ENCODE data around the gene INS. TPM values are rescaled to one million over a fixed set of nuclear protein-coding genes. Genes with fewer than 3 reads are reported as not detected.

The INS gene
- total RNA-seq, 2 donors from 2014 or later, result not detected

DNA sequence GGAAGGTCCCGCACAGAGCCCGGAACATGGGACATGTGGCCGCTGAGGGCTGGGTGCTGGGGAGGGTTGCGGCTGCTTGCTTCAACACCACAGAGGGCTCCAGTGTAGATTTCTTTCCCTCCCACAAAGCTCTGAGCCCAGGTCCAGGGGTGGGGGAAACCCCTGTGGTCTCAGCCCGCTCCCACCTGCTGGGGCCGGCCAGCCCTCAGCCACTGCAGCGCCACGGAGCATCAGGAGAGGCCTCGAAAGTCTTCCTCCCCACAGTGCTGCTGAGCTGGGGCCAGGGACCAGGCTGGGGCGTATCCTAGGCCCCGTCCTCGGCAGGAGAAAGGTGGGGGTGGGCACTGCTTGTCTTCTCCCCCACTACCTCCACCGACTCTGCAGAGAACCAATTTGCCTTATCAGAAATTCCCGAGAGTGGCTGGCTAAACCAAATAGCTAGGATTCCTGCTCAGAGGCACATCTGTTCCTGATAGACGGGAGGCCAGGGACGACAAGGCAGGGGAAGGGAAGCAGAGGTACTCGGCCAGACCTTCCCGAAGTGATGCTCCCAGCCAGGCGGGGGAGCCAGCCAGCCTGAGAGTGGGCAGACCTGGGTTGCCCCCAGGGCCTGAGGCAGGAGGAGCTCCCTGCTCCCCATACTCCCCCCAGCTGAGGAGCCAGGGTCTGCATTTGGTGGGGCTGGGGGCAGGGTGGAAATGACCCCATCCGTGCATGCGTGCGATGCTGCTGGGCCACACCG, 40.5 kb downstream of the INS start:
- H3K4me3 Mint-ChIP-seq, result no peak overlapping the region

GRCh38 chr11:2118677-2119076, 42.3 kb downstream of the INS start:
- H3K4me1 Mint-ChIP-seq, result no peaks in the 10 kb centered on the region
- ATAC-seq, result no peak
- peaks cover 21% of the 10 kb centered on the region for H3K27me3 Mint-ChIP-seq
- no peak for DNase-seq
- no peaks in the 10 kb centered on the region for H3K9me3 ChIP-seq (ENCODE audit: control insufficient read depth, low read length, poor library complexity, severe bottlenecking)
- no peak overlapping the region for H3K27ac Mint-ChIP-seq
- no peak overlapping the region for H3K4me3 Mint-ChIP-seq
- H3K36me3 Mint-ChIP-seq (ENCODE audit: low read depth), result peaks cover 8% of the 10 kb centered on the region

More for the DNA sequence above, 40.5 kb downstream of the INS start:
- Mint-ChIP-seq H3K27me3 (peaks cover 14% of the 10 kb centered on the region), H3K36me3 (ENCODE audit: low read depth) (peaks cover 4% of the 10 kb centered on the region), H3K4me1 (no peaks in the 10 kb centered on the region), H3K27ac (no peak overlapping the region)
- H3K9me3 ChIP-seq (ENCODE audit: control insufficient read depth, low read length, poor library complexity, severe bottlenecking), result no peaks in the 10 kb centered on the region
- ATAC-seq (no peak), DNase-seq (no peak)

- DNase-seq (no peak), ATAC-seq (no peak)
- Mint-ChIP-seq H3K27ac (no peak overlapping the region), H3K27me3 (peaks cover 21% of the 10 kb centered on the region), H3K4me1 (no peaks in the 10 kb centered on the region), H3K4me3 (no peak overlapping the region), H3K36me3 (ENCODE audit: low read depth) (peaks cover 8% of the 10 kb centered on the region)
- H3K9me3 ChIP-seq (ENCODE audit: control insufficient read depth, low read length, poor library complexity, severe bottlenecking), result no peaks in the 10 kb centered on the region
Observed at GRCh38 chr11:2116680-2117079, 44.3 kb downstream of the INS start.

DNA sequence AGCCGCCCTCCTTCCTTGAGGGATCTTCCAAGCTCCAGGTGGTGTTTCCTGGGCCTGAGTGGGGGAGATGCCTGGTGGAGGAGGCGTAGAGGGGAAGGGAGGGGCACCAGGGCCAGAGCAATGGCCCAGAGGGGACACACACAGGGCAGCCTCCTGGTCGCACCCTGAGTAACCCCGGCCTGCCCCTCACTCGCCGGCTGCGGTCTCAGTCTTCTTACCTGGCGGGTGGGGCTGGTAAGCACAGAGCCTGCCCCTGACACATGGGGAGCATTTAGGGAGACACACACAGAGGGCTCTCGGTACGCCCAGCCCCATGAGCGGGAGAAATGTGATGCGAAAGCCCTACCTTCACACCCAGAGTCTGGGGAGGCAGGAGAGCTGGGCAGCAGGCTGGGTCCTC, 45.7 kb downstream of the INS start:
- H3K9me3 ChIP-seq (ENCODE audit: control insufficient read depth, low read length, poor library complexity, severe bottlenecking), result no peaks in the 10 kb centered on the region
- Mint-ChIP-seq H3K27ac (no peak overlapping the region), H3K4me1 (no peaks in the 10 kb centered on the region), H3K4me3 (no peak overlapping the region), H3K27me3 (peaks cover 21% of the 10 kb centered on the region), H3K36me3 (ENCODE audit: low read depth) (peaks cover 8% of the 10 kb centered on the region)
- no peak for DNase-seq
- no peak for ATAC-seq

- DNase-seq (no peak), ATAC-seq (no peak)
- Mint-ChIP-seq H3K4me1 (no peaks in the 10 kb centered on the region), H3K27me3 (peaks cover 21% of the 10 kb centered on the region), H3K36me3 (ENCODE audit: low read depth) (peaks cover 6% of the 10 kb centered on the region), H3K4me3 (no peak overlapping the region), H3K27ac (no peak overlapping the region)
- H3K9me3 ChIP-seq (ENCODE audit: control insufficient read depth, low read length, poor library complexity, severe bottlenecking), result no peaks in the 10 kb centered on the region
Observed at GRCh38 chr11:2114430-2115241, 46.4 kb downstream of the INS start.

DNA sequence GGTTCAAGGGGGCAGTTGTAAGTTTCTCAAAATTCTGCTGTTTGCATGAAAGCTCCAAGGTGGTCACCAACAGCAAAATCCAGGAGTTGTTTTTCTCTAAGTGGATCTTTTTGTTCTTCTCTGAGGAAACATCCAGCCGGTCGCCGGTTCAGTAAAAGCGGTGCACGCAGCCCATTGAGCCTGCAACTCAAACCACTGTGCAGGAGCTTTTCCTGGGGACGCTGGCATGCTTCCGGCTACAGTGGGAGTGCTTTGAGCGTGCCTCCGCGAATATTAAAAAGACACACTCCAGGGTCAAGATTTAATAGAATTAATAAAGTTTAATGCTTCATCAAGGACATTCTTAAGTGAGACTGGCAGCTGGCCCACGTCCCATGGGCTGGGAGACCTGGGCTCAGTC, 47.2 kb downstream of the INS start:
- DNase-seq (no peak), ATAC-seq (no peak)
- no peaks in the 10 kb centered on the region for H3K4me1 Mint-ChIP-seq
- peaks cover 6% of the 10 kb centered on the region for H3K36me3 Mint-ChIP-seq (ENCODE audit: low read depth)
- no peaks in the 10 kb centered on the region for H3K9me3 ChIP-seq (ENCODE audit: control insufficient read depth, low read length, poor library complexity, severe bottlenecking)
- no peak overlapping the region for H3K4me3 Mint-ChIP-seq
- H3K27ac Mint-ChIP-seq, result no peak overlapping the region
- H3K27me3 Mint-ChIP-seq, result peaks cover 19% of the 10 kb centered on the region

DNA sequence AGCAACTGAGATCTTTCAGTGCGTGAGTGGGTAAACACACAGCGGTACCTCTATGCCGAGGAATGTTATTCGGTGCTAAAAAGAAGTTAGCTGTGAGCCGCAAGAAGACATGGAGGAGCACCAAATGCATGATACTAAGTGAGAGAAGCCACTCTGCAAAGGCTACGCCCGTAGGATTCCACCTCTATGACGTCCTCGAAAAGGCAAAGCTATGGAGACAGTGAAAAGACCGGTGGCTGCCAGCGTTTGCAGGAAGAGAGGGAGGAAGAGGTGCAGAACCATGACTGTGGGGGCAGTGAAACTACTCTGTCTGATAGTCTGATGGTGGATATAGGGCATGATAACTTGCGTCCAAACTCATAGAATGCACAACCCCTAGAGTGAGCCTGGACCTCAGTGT, 50.5 kb downstream of the INS start:
- Mint-ChIP-seq H3K27ac (no peak overlapping the region), H3K4me1 (no peaks in the 10 kb centered on the region), H3K36me3 (ENCODE audit: low read depth) (peaks cover 4% of the 10 kb centered on the region), H3K4me3 (no peak overlapping the region), H3K27me3 (peaks cover 25% of the 10 kb centered on the region)
- no peaks in the 10 kb centered on the region for H3K9me3 ChIP-seq (ENCODE audit: control insufficient read depth, low read length, poor library complexity, severe bottlenecking)
- no peak for ATAC-seq
- DNase-seq, result no peak

Other genes with a start within 250 kb of the INS start
- gene TNNT3, start 241.5 kb downstream of the INS start, total RNA-seq, result 1 to 10 TPM; 7.4 to 8.9 TPM
- gene MRPL23, start 213.9 kb downstream of the INS start, total RNA-seq, result 10 to 100 TPM; 35.1 to 40.7 TPM
- gene H19, start 163.4 kb downstream of the INS start, total RNA-seq, result not detected
- under 1 TPM; 0.21 to 0.77 TPM for gene IGF2, start 21.8 kb downstream of the INS start, total RNA-seq
- gene TH, start 10.6 kb upstream of the INS start, total RNA-seq, result not detected
- gene ASCL2, start 109.4 kb upstream of the INS start, total RNA-seq, result under 1 TPM in 1 of 2 donors, not detected in 1; 0.18 TPM
- 10 to 100 TPM; 50.1 to 89.1 TPM for gene C11orf21, start 140.7 kb upstream of the INS start, total RNA-seq
- 10 to 100 TPM; 65.7 to 93.2 TPM for gene TSPAN32, start 140.8 kb upstream of the INS start, total RNA-seq
- 100 to 1,000 TPM; 153 to 194 TPM for gene CD81, start 216.1 kb upstream of the INS start, total RNA-seq
- 10 to 100 TPM; 47.9 to 60.3 TPM for gene TSSC4, start 239.5 kb upstream of the INS start, total RNA-seq